ENCODE measurements around the gene L2HGDH. TPM values are rescaled to one million over a fixed set of nuclear protein-coding genes. Genes with fewer than 3 reads are reported as not detected.

Gene L2HGDH
- total RNA-seq, 2 experiments from 2014 or later = 8.7 to 19.8 TPM

DNA sequence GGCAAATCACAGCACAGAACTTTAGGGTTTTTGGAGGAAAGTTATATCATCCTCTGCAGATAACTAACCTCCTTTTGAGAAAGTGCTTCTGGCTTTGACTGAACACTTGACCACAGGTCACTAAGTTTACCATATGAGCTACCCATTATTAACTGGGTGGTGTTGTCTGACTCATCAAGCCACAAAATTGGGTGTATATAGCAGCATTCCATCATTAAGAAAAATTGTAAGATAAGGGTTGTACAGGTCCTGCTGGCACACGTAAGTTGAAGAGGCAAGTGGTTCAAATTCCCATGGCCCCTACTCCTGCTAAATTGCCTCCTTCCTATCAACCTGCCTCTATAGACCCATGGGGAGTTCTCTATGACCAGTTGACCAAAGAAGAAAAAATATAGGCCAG lies 39.5 kb downstream of the L2HGDH start:
- H4K20me1 ChIP-seq (ENCODE audit: insufficient read depth, low read length) = no peaks in the 10 kb centered on the region
- ChIA-PET POLR2A (interaction anchor here (0.6 kb wide), 1 partner anchor 1801 kb away, joined by 4 read pairs; no protein-coding TSS in a partner anchor), CTCF (ENCODE audit: unreplicated experiment) (no interaction called here)
- DNase-seq (ENCODE audit: low spot score) = no peak
- no peak overlapping the region for H2AFZ ChIP-seq (ENCODE audit: low read length)
- intact Hi-C loops (cut with micrococcal nuclease; ENCODE audit: unreplicated experiment) = no loop called here
- no peak overlapping the region for H3K4me3 ChIP-seq (ENCODE audit: low read depth, low read length, poor library complexity, severe bottlenecking)
- H3K9me2 ChIP-seq (ENCODE audit: insufficient read depth, low read length) = no peaks in the 10 kb centered on the region
- 0 out of 2 replicates have a peak, but pooled peaks cover 3% of the 10 kb centered on the region for H3K36me3 ChIP-seq (ENCODE audit: insufficient read depth, low read length)
- H3K4me2 ChIP-seq (ENCODE audit: low read length) = no peak overlapping the region
- H3K79me2 ChIP-seq (ENCODE audit: insufficient read depth, low read depth, low read length) = no peaks in the 10 kb centered on the region
- no peaks in the 10 kb centered on the region for H3K4me1 ChIP-seq (ENCODE audit: insufficient read depth, low read length, poor library complexity, severe bottlenecking)
- no TSS peak for BruUV-seq (replicated peaks)
- no peak for TF ChIP-seq CTCF (conservative IDR thresholded peaks at IDR 0.05; ENCODE audit: low read length)
- no peak for TF ChIP-seq EZH2phosphoT487 (IDR thresholded peaks at IDR 0.05; ENCODE audit: borderline replicate concordance, low read depth, low read length)
- no peaks in the 10 kb centered on the region for H3K9me3 ChIP-seq (ENCODE audit: low read length)
- H3K27ac ChIP-seq (ENCODE audit: low read depth, low read length, poor library complexity, severe bottlenecking) = no peak overlapping the region

DNA sequence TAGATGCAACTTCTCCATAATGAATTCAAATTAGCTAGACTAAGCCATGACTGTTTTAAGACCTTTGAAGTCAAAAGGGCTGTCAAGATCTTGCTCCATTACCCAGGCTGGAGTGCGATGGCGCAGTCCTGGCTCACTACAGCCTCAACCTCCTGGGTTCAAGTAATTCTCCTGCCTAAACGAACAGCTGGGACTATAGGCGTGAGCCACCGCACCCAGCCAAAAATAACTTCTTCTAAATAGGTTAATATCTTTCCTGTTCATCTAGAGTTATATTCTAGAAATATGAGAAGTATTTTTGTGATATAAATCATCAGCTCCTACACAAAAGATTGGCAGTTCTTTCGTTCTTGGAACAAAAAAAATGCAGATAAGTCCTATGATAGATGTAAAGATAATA lies 41.1 kb downstream of the L2HGDH start:
- Histone ChIP-seq H3K27ac (ENCODE audit: low read depth, low read length, poor library complexity, severe bottlenecking) (no peak overlapping the region), H2AFZ (ENCODE audit: low read length) (no peak overlapping the region), H3K9me2 (ENCODE audit: insufficient read depth, low read length) (no peaks in the 10 kb centered on the region), H3K9me3 (ENCODE audit: low read length) (no peaks in the 10 kb centered on the region), H3K4me2 (ENCODE audit: low read length) (no peak overlapping the region), H3K4me1 (ENCODE audit: insufficient read depth, low read length, poor library complexity, severe bottlenecking) (no peaks in the 10 kb centered on the region), H3K36me3 (ENCODE audit: insufficient read depth, low read length) (0 out of 2 replicates have a peak, but pooled peaks cover 3% of the 10 kb centered on the region), H4K20me1 (ENCODE audit: insufficient read depth, low read length) (no peaks in the 10 kb centered on the region), H3K79me2 (ENCODE audit: insufficient read depth, low read depth, low read length) (no peaks in the 10 kb centered on the region), H3K4me3 (ENCODE audit: low read depth, low read length, poor library complexity, severe bottlenecking) (no peak overlapping the region)
- no TSS peak for BruUV-seq (replicated peaks)
- intact Hi-C loops (cut with micrococcal nuclease; ENCODE audit: unreplicated experiment) = no loop called here
- POLR2A ChIA-PET = no interaction called here
- no peak for DNase-seq (ENCODE audit: low spot score)
- TF ChIP-seq EZH2phosphoT487 (IDR thresholded peaks at IDR 0.05; ENCODE audit: borderline replicate concordance, low read depth, low read length) (no peak), CTCF (conservative IDR thresholded peaks at IDR 0.05; ENCODE audit: low read length) (no peak)
- CTCF ChIA-PET (ENCODE audit: unreplicated experiment) = no interaction called here

DNA sequence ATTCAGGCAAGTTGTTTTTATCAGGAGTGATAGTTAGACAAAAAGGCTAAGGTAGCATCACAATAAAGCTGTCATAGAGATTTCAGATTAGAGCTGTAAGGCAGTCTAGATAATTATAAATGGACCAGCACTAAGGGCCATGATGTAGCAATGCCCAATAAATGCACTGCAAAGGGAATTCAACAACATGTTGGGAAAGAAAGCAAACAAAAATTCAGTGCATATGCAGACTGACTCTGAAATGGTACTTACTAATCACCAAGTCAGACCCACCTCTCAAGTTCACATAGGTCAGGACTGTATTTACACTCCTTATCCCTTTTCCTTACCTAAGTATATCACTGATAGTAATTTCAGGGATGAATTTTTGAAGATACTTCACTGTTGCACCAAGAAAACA lies 47.0 kb downstream of the L2HGDH start:
- no TSS peak for BruUV-seq (replicated peaks)
- H3K9me2 ChIP-seq (ENCODE audit: insufficient read depth, low read length) = no peaks in the 10 kb centered on the region
- H3K9me3 ChIP-seq (ENCODE audit: low read length) = no peaks in the 10 kb centered on the region
- H4K20me1 ChIP-seq (ENCODE audit: insufficient read depth, low read length) = no peaks in the 10 kb centered on the region
- no peak overlapping the region for H3K4me3 ChIP-seq (ENCODE audit: low read depth, low read length, poor library complexity, severe bottlenecking)
- TF ChIP-seq CTCF (conservative IDR thresholded peaks at IDR 0.05; ENCODE audit: low read length) = no peak
- no peak for TF ChIP-seq EZH2phosphoT487 (IDR thresholded peaks at IDR 0.05; ENCODE audit: borderline replicate concordance, low read depth, low read length)
- no peak overlapping the region for H3K27ac ChIP-seq (ENCODE audit: low read depth, low read length, poor library complexity, severe bottlenecking)
- no peaks in the 10 kb centered on the region for H3K4me1 ChIP-seq (ENCODE audit: insufficient read depth, low read length, poor library complexity, severe bottlenecking)
- DNase-seq (ENCODE audit: low spot score) = no peak
- ChIA-PET POLR2A (interaction anchor here (0.6 kb wide), 1 partner anchor 1464 kb away, joined by 3 read pairs; no protein-coding TSS in a partner anchor), CTCF (ENCODE audit: unreplicated experiment) (no interaction called here)
- intact Hi-C loops (cut with micrococcal nuclease; ENCODE audit: unreplicated experiment) = no loop called here
- no peak overlapping the region for H3K4me2 ChIP-seq (ENCODE audit: low read length)
- no peak overlapping the region for H2AFZ ChIP-seq (ENCODE audit: low read length)
- no peaks in the 10 kb centered on the region for H3K79me2 ChIP-seq (ENCODE audit: insufficient read depth, low read depth, low read length)
- H3K36me3 ChIP-seq (ENCODE audit: insufficient read depth, low read length) = peaks cover 10% of the 10 kb centered on the region; the same call in 1 of the 2 replicates
